NCI-H1048 (cell line): ENCODE measurements around the gene JRKL.

Experiments
- DNase-seq: peaks from one replicate; lab custom pipeline; 2025; lab: John Stamatoyannopoulos, UW

Gene JRKL

DNA sequence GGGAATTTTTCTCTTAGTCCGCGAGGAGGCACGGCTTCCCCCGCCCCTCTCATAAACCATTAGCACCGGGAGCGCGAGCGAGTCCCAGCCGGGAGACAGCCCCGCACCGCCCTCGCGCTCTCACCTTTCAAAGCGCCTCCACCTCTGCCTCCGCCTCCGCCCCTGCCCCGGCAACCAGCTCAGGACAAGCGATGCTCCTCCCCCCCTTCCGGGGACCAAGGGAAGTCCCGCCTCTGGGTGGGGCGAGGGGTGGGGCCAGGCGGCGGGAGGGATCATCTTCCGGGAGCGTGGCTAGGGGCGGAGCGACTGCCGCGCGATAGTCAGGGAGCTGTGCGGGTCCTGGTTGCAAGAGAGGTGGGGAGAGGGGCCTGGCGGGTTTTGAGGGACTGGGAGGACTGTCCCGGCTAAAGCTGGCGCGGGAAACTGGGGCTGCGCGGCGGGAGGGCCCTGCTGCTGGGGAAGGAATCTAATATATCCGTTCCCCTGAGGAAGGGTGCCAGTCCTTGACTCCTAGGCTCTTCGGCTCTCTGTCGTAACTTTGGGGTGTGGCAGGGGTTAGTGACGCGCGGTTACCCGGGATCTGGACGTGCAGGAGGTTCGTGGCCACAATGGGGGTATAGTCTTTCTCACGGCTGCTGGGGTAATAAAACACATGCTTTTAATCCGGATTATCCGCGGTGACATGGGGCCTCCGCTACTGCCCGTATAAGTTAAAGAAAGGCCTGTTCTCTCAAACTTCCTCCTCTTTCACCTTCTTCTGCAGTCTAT is at the start of gene JRKL, which contains the start of gene CCDC82:
Gene JRKL, plus strand, starts transcription at position 294 of the 768 bp plus-strand sequence. CDS start 637 bp downstream, outside the sequence.
Gene CCDC82, minus strand, starts transcription at position 193 of the 768 bp plus-strand sequence. CDS start 5,165 bp downstream, outside the sequence.
- peak; percentile 97 for DNase-seq

GRCh38 chr11:96340555-96340885 is 49.3 kb upstream of the JRKL start:
- no peak for DNase-seq

DNA sequence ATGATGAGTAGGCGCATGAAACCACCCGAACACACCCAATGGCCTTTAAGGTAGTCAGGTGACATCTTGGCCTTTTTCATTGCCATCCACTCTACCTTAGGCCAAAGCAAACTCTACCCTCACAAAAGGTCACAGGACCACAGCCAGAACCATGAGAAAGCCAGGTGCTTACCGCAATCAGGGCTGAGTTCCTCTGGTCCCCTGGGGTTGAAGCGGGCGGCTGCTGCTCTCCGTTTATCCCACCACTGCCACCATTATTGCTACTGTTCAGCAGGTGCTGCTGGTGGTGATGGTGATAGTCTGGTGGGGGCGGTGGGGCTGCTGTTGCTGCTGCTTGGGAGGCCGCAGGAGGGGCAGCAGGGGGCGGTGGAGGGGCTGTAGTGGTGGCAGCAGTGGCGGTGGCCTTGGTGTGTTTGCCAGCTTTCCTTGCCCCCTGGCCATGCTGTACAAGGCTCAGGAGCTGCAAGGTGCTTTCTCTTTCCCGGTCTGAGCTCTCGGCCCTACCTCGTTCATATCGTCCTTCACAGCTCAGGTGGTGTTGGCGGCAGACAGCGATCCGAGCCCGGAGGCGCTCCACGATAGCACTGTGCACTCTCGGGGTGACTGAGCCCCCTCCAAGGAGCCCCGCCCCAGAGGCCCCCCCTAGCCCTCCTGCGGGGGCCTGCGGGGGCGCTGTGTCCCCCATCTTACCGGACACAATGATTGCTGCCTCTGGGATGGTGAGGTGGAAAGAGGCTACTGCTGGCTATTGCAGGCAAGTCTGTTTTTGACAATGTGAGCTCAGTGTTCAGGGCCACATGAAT is 48.4 kb upstream of the JRKL start:
- DNase-seq: no peak

DNA sequence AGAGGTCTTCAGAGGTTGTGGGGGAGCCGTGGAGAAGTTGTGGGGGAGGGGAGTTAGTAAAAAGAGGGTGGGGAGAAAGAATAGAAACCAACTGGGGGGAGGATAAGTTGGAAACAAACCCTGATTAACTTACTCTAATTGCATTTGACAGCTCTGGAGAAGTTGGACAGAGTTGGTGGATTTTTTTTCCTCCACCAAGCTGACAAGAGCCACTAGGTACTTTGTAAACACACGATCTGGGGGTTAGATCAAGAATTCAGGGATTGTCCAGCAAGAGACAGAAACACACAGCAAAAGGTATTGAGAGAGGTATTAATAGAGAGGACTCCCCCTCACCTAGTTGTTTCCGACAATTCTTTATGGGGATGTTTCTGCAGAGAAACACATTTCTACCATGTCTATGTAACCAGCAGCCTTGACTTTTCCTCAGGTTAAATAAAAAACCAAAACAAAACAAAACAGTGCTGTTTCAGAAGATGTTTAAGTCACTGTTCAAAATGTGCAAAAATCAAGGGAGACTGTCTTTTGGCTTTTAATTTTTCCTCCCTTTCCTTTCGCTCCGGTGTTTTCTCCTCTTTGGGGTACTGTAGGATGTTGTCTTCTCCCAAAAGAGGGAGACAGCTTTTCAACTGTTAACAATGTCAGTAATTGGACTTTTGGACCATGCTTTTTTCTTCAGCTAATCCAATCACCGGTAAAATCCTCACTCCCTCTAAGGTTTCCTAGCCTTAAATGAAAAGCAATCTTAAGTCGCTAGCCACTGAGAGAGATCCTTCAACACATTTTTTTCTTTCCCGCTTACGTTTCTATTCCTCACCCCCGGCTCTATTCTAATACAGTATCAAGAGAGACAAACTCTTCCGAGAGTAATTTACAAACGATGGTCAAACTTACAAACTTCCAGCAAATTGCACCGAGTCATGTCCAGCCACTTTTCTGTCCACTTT is 47.5 kb upstream of the JRKL start:
- DNase-seq: no peak

DNA sequence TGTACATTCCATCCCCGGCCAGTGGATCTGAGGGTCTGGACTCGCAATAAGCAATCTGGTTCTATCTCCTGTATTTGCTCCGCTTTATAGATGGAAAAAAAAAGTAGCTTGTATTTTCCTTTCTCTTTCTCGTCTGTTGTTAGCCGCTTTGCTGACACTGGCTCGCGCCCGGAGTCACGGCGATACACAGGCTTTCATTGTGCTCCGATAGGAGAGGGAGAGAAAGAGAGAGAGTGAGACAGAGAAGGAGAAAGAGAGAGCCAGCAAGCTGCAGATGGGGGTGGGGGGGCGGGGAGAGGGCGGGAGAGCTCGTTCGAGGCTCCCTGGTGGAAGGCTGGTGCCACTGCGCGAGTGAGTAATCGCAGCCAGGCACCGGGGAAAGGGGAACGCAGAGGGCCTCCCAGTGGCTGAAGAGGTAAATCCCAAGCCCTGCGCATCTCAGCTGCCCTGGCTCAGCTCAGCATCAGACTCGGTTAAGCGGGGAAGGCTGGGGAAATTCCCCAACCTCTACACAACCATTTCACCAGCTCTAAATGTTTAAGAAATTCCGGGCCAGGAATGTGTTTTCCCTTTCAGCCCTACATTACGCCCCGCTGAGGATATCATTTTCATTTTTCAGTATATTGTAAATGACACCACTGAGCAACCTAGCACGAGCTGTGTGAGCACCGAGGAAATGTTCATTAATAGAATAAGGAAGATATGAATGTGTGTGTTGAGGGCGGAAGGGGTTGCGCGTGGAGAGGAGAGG is 46.7 kb upstream of the JRKL start, which contains the start of gene MAML2:
Gene MAML2, minus strand, starts transcription at position 235 of the 751 bp plus-strand sequence. CDS start 1,300 bp downstream, outside the sequence.
- peak; percentile 82 for DNase-seq

DNA sequence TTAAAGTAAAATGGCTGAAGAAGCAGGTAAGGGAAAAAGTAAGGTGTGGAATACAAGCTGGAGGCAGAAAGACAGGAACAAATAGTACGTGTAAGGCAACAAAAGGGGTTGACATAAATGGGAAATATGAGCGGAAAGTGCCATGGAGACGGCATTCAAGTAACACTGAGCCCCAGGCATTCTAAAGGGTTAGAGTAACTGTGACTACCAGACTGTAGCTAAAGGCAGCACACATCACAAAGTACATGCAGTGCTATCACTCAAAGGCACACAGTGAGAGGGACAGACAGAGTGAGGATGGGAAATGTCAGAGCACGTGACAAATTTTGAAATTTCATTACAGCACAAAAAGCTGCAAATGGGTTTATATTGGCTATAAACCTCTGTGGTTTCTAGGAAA is 33.0 kb upstream of the JRKL start:
- no peak for DNase-seq

GRCh38 chr11:96357794-96358193 is 32.0 kb upstream of the JRKL start:
- no peak for DNase-seq

DNA sequence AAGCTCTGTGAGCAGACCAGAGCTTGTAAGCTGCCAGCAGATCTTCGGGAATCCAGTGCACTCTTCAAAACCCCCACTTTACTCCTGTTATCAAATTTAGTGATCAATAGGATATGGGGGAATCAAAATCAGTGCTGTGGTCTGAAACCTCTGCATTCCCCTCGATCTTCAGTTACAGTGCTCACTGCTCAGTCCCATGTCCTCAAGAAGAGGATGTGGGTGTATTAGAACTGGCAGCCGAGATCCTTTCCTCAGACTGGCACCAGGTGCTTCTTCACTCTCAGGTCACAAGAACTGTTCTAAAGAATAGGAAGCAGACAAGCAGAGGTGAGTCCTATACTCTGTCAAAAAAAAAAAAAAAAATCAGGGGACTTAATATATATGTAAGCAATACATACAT is 31.5 kb upstream of the JRKL start:
- DNase-seq: no peak

DNA sequence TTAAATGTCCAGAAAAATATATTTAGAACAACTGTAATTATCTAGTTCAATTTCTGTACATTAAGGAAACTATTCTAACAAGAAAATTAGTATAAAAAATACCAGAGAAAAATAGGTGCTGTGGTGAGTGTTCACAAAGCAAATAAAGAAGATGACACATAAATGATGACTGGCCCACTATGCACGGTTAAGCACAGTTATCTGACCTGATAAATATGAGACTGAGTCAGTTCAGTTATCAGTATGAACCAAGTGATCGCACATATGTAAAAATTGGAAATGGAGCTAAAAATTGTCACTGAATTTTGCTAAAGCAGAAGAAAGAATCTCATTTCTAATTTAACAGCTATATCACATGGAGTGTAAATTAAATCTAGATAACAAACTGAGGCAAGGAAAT is 28.0 kb upstream of the JRKL start:
- DNase-seq: no peak

- no peak for DNase-seq
These were observed 24.3 kb upstream of the JRKL start for GRCh38 chr11:96365493-96365892.

GRCh38 chr11:96366024-96366423 is 23.8 kb upstream of the JRKL start:
- no peak for DNase-seq

DNA sequence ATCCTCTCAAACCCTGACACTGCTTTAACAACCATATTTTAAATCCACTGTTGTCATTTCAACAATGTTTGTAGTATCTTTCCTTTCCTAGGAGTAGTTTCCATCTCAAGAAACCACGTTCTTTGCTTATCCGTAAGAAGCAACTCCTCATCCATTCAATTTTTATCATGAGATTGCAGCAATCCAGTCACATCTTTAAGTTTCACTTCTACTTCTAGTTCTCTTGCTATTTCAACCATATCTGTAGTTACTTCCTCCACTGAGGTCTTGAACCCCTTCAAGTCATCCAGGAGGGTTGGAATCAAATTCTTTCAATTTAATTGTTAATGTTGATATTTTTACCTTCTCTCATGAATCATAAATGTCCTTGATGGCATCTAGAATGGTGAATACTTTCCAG is 22.5 kb upstream of the JRKL start:
- DNase-seq: no peak

GRCh38 chr11:96373826-96374225 is 16.0 kb upstream of the JRKL start:
- DNase-seq: no peak

DNA sequence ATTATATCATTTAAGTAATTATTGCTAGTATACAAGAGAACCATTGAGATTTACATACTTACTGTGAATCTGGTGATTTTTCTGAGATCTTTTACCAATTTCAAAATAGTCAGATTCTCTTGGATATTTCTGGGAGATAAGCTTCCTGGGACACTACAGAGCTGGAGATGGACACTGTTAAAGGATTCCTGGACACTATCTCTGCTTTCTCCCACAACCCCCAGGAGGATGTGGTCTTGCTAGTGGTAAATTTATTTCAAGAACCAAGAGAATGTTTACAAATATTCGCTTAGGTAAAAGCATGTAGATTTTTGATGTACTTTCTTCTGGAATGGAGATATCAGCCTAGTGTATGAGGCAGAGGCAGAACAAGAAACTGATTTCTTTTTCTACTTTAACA is 13.0 kb upstream of the JRKL start:
- no peak for DNase-seq

DNA sequence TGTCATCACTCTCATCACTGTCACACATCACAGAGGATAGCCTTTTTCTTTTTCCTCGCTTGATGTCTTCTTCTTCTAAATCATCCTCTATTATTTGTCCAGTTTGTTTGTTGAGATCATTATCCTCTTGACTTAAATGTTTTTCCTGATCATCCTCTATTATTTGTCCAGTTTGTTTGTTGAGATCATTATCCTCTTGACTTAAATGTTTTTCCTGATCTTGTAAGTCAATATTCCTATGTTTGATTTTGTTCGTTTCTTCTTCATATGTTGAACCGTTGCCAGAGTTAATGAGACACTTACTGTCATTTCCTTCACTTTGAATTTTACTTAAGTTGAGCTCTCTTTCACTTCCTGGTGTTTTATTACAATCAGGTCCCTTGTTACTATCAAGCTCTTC is 5.7 kb upstream of the JRKL start:
- no peak for DNase-seq

- no peak for DNase-seq
These were observed 4.6 kb upstream of the JRKL start for GRCh38 chr11:96385187-96385586.

- no peak for DNase-seq
These were observed 708 bp upstream of the JRKL start for GRCh38 chr11:96388891-96389719.

DNA sequence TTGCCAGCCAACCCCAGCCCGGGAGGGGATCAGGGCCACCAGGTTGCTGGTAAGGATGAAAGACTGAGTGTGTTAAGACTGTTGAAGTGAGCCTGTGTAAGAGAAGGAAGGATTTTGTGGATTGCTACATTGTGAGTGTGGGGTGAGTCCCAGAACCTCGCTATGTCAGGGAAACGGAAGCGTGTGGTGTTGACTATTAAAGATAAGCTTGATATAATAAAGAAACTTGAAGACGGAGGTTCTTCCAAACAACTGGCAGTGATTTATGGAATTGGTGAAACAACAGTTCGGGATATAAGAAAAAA is 627 bp downstream of the JRKL start:
- no peak for DNase-seq

DNA sequence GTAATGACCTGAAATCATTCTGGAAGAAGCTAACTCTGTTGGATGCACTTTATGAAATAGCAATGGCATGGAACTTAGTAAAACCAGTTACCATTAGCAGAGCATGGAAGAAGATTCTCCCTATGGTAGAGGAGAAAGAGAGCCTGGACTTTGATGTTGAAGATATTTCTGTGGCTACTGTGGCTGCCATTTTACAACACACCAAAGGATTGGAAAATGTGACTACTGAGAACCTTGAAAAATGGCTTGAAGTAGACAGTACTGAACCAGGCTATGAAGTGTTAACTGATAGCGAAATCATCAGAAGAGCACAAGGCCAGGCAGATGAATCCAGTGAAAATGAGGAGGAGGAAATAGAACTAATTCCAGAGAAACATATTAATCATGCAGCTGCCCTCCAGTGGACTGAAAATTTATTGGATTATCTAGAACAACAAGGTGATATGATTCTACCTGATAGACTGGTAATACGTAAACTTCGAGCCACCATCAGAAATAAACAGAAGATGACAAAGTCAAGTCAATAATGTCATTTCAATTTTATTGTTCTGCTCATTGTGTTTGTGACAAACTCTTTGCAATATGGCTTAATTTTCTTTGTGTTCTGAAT is 2.0 kb downstream of the JRKL start:
- no peak for DNase-seq

- peak; percentile 18 for DNase-seq
These were observed 4.0 kb downstream of the JRKL start for GRCh38 chr11:96393753-96394348.
